K562 (cell line): Measurements from ENCODE around the gene TEX30. TPM values are rescaled to one million over a fixed set of nuclear protein-coding genes. Genes with fewer than 3 reads are reported as not detected.

Experiments
- ATAC-seq: fragments of 200-7000 bp; cut with Tn5 transposase; 3 replicates; pipeline ENCODE4 v1.9.1; 2020; ENCODE audit warnings: moderate library complexity
- BruUV-seq: library from RNA; stranded (reverse); fragments of 400-500 nt; replicated peaks from 2 replicates; lab custom pipeline; 2021; lab: Mats Ljungman, UMichigan
- CTCF ChIA-PET: fragments of 300-600 bp; formaldehyde crosslinking; extraction: SDS; loops from one replicate; lab custom pipeline; 2021; ENCODE audit warnings: low intra/inter-chr PET ratio; lab: Yijun Ruan, JAX
- POLR2A ChIA-PET: fragments of 300-600, 350-650 bp; sonication (Branson Sonifier 250); formaldehyde crosslinking; extraction: SDS; loops from one replicate; lab custom pipeline; 2021; ENCODE audit warnings: antibody characterized with exemption, inconsistent platforms; lab: Yijun Ruan, JAX
- DNase-seq, 4 experiments: peaks; one replicate each; pipeline versions ENCODE4 v3.0.0 to v3.0.0-alpha.2; 2011 to 2018; ENCODE audit warnings: low spot score in 3 of 4, mixed read lengths in 3 of 4; ENCODE audit errors: extremely low read depth in 1 of 4
- FAIRE-seq: peaks from 2 replicates; lab custom pipeline; 2011; peaks lifted over from hg19 to GRCh38; lab: Jason Lieb, UNC
- H2AFZ ChIP-seq: 2 replicates; pipeline ENCODE4 v1.6.0; 2011; ENCODE audit warnings: low read depth, low read length, control low read depth, inconsistent platforms
- H3K27ac ChIP-seq: fragments of 200-600 bp; 3 replicates; pipeline ENCODE4 v1.8.0; 2011; ENCODE audit warnings: low read depth, mild to moderate bottlenecking, control low read depth, inconsistent platforms, low read length, moderate library complexity, mixed read lengths; ENCODE audit errors: extremely low read depth
- H3K27me3 ChIP-seq, 2 experiments: fragments of 300-600 bp in 1 of 2; 2 replicates in 1 of 2; 3 replicates in 1 of 2; pipeline versions ENCODE4 v1.6.0 to v1.8.0; 2011; ENCODE audit warnings: inconsistent platforms in 2 of 2, low read length in 2 of 2, mild to moderate bottlenecking in 1 of 2, mixed read lengths in 1 of 2, moderate library complexity in 1 of 2; ENCODE audit not compliant: control insufficient read depth in 2 of 2, insufficient read depth in 2 of 2
- H3K36me3 ChIP-seq: fragments of 300-600 bp; 3 replicates; pipeline ENCODE4 v1.8.0; 2011; ENCODE audit warnings: mild to moderate bottlenecking, low read length, inconsistent platforms; ENCODE audit not compliant: control insufficient read depth, insufficient read depth
- H3K4me1 ChIP-seq, 2 experiments: fragments of 200-600 bp in 1 of 2; replicated peaks in 1 of 2; 2 replicates in 1 of 2; 3 replicates in 1 of 2; pipeline versions ENCODE4 v1.5.1 to v1.8.0; 2011; ENCODE audit warnings: inconsistent platforms in 2 of 2, low read length in 2 of 2, mild to moderate bottlenecking in 1 of 2, mixed read lengths in 1 of 2, moderate library complexity in 1 of 2; ENCODE audit not compliant: control insufficient read depth in 2 of 2, insufficient read depth in 2 of 2
- H3K4me2 ChIP-seq: 2 replicates; pipeline ENCODE4 v1.6.1; 2011; ENCODE audit warnings: low read length, control low read depth, inconsistent platforms, mixed read lengths; ENCODE audit not compliant: insufficient read depth
- H3K4me3 ChIP-seq: fragments of 200-600 bp; sonication (generic), shearing (Covaris generic); 2 replicates; pipeline ENCODE4 v1.5.1; 2016; ENCODE audit warnings: control low read depth, inconsistent platforms
- H3K79me2 ChIP-seq: fragments of 200-600 bp; 3 replicates; pipeline ENCODE4 v1.8.0; 2011; ENCODE audit warnings: low read length, inconsistent platforms; ENCODE audit not compliant: control insufficient read depth, insufficient read depth
- H3K9ac ChIP-seq, 2 experiments: 2 replicates each; pipeline versions ENCODE4 v1.6.0 to v1.6.1; 2011; ENCODE audit warnings: low read depth in 2 of 2, low read length in 2 of 2, control low read depth in 1 of 2, inconsistent platforms in 1 of 2, mild to moderate bottlenecking in 1 of 2, mixed read lengths in 1 of 2; ENCODE audit not compliant: insufficient read depth in 1 of 2
- H3K9me1 ChIP-seq: one replicate; pipeline ENCODE4 v1.6.0; 2011; ENCODE audit warnings: inconsistent platforms, mild to moderate bottlenecking, low read length, moderate library complexity; ENCODE audit not compliant: control insufficient read depth, insufficient read depth
- H3K9me3 ChIP-seq: replicated peaks from 2 replicates; pipeline ENCODE4 v1.5.1; 2011; ENCODE audit warnings: low read depth, low read length, inconsistent platforms; ENCODE audit not compliant: control insufficient read depth, insufficient read depth
- H4K20me1 ChIP-seq: replicated peaks from 2 replicates; pipeline ENCODE4 v1.6.1; 2011; ENCODE audit warnings: low read length, inconsistent platforms, mixed read lengths; ENCODE audit not compliant: control insufficient read depth, insufficient read depth
- BRF1 ChIP-seq: IDR thresholded peaks from 3 replicates; pipeline ENCODE4 v1.6.1; 2011; ENCODE audit warnings: borderline replicate concordance, mild to moderate bottlenecking; ENCODE audit not compliant: insufficient read length; ENCODE audit errors: extremely low read depth
- ETS1 ChIP-seq: conservative IDR thresholded peaks from 2 replicates; pipeline ENCODE4 v1.6.1; 2011; ENCODE audit warnings: low read depth, mild to moderate bottlenecking, low read length; ENCODE audit not compliant: control insufficient read depth
- ETV1 ChIP-seq: fragments of 450-650 bp; conservative IDR thresholded peaks from 2 replicates; pipeline ENCODE4 v1.6.1; 2016; ENCODE audit warnings: missing genetic modification characterization, control low read depth, low read depth, missing compliant biosample characterization
- FUS ChIP-seq: fragments of 200-400 bp; formaldehyde crosslinking; optimal IDR thresholded peaks from 2 replicates; pipeline ENCODE3; 2017; ENCODE audit warnings: low read depth, low read length
- GTF2F1 ChIP-seq: IDR thresholded peaks from 2 replicates; pipeline ENCODE4 v1.6.1; 2011; ENCODE audit warnings: low read depth, low read length, improper control_type of control experiment
- L3MBTL2 ChIP-seq: fragments of 450-650 bp; IDR thresholded peaks from 2 replicates; pipeline ENCODE4 v1.6.1; 2016; ENCODE audit warnings: mild to moderate bottlenecking, moderate library complexity
- MIER1 ChIP-seq: fragments of 450-650 bp; IDR thresholded peaks from 2 replicates; pipeline ENCODE4 v1.6.1; 2016; ENCODE audit warnings: antibody characterized with exemption, mild to moderate bottlenecking, low read depth
- PHF8 ChIP-seq: fragments of 200-600 bp; sonication (generic); IDR thresholded peaks from 2 replicates; pipeline ENCODE4 v1.6.1; 2012; ENCODE audit warnings: mixed run types, mild to moderate bottlenecking, inconsistent platforms, low read length, moderate library complexity, borderline replicate concordance
- POLR2A ChIP-seq: fragments of 450-650 bp; conservative IDR thresholded peaks from 2 replicates; pipeline ENCODE4 v1.6.1; 2016
- PURB ChIP-seq: sonication (generic); formaldehyde crosslinking; IDR thresholded peaks from 2 replicates; pipeline ENCODE4 v1.9.0; 2021; ENCODE audit warnings: low read depth, mild to moderate bottlenecking, missing genetic modification reagents
- TEAD4 ChIP-seq, 2 experiments: sonication (generic) in 1 of 2; formaldehyde crosslinking in 1 of 2; IDR thresholded peaks; 2 replicates each; pipeline versions ENCODE4 v1.6.1 to v1.8.0; 2012 to 2022; ENCODE audit warnings: borderline replicate concordance in 1 of 2, inconsistent platforms in 1 of 2, low read length in 1 of 2, mild to moderate bottlenecking in 1 of 2, missing genetic modification reagents in 1 of 2
- ZC3H4 ChIP-seq: sonication (generic); formaldehyde crosslinking; IDR thresholded peaks from 2 replicates; pipeline ENCODE4 v1.9.0; 2021; ENCODE audit warnings: missing genetic modification reagents, borderline replicate concordance
- ZKSCAN8 ChIP-seq: fragments of 200-800 bp; sonication (Bioruptor generic); IDR thresholded peaks from 2 replicates; pipeline ENCODE4 v1.6.1; 2016; ENCODE audit warnings: missing genetic modification characterization, missing compliant biosample characterization
- ZNF253 ChIP-seq: fragments of 250-450 bp; sonication (Bioruptor Pico); conservative IDR thresholded peaks from 2 replicates; pipeline ENCODE4 v1.6.1; 2021; ENCODE audit warnings: mild to moderate bottlenecking
- ZNF764 ChIP-seq: fragments of 250-450 bp; sonication (Bioruptor Pico); IDR thresholded peaks from 2 replicates; pipeline ENCODE4 v1.4.0; 2020; ENCODE audit warnings: low read depth, mild to moderate bottlenecking, moderate library complexity
- WGBS: fragments of 100-300 bp; shearing (Covaris generic); methylation state at CpG from one replicate; pipeline ENCODE4 v1.1.6; 2016; ENCODE audit warnings: low coverage, mixed read lengths; ENCODE audit not compliant: insufficient coverage; ENCODE audit errors: missing lambda C conversion rate; 5-methylcytosine and 5-hydroxymethylcytosine counted together
- in situ Hi-C: fragments of 300-500 bp; cut with MboI; formaldehyde crosslinking; loops from 4 replicates; pipeline ENCODE4 v1.15.0; 2018; ENCODE audit warnings: inconsistent platforms, mixed read lengths
- intact Hi-C: fragments of 100-400 bp; cut with micrococcal nuclease; formaldehyde crosslinking; loops from 2 replicates; pipeline ENCODE4 v1.14.2; 2022
- polyA plus RNA-seq, 8 experiments: library from polyadenylated mRNA; depleted of rRNA in 4 of 8; stranded (reverse) in 5 of 8; unstranded in 3 of 8; fragments of >200 nt; fragmentation: Nextera tagmentation in 2 of 8; fragmentation: Illumina TruSeq in 1 of 8; extraction: Ambion mirVana in 2 of 8; extraction: Trizol in 1 of 8; gene quantifications; 2 replicates each; pipeline versions ENCODE4 v1.2.1 to v1.2.3, GENCODE V29; 2011 to 2014; ENCODE audit warnings: inconsistent platforms in 1 of 8, missing spikeins in 1 of 8
- total RNA-seq, 7 experiments: library from RNA; depleted of rRNA in 6 of 7; stranded (reverse); fragments of >200 nt in 6 of 7; fragmentation: Illumina TruSeq in 2 of 7; extraction: Trizol in 2 of 7; gene quantifications; 2 replicates each; pipeline versions ENCODE4 v1.2.1 to v1.2.3, GENCODE V29; 2011 to 2021; ENCODE audit warnings: low replicate concordance in 1 of 7
- TF ChIP-seq, protein P1 (sequence below): fragments of 450-650 bp; IDR thresholded peaks from 2 replicates; pipeline ENCODE4 v1.6.1; 2017; ENCODE audit warnings: mild to moderate bottlenecking, moderate library complexity
- TF ChIP-seq, protein P2 (sequence below): IDR thresholded peaks from 2 replicates; pipeline ENCODE4 v1.6.1; 2016; ENCODE audit warnings: missing genetic modification characterization, missing compliant biosample characterization
- TF ChIP-seq, protein P3 (sequence below): fragments of 250-450 bp; sonication (Bioruptor Pico); IDR thresholded peaks from 2 replicates; pipeline ENCODE4 v1.8.0; 2021; ENCODE audit warnings: moderate library complexity, mild to moderate bottlenecking, inconsistent platforms

Gene TEX30
- total and polyA plus RNA-seq, 9 of the 15 experiments (the other 6 are each of a cell fraction or from before 2014, with no cell fraction given): 24.1 to 143 (median 37.3) TPM

DNA sequence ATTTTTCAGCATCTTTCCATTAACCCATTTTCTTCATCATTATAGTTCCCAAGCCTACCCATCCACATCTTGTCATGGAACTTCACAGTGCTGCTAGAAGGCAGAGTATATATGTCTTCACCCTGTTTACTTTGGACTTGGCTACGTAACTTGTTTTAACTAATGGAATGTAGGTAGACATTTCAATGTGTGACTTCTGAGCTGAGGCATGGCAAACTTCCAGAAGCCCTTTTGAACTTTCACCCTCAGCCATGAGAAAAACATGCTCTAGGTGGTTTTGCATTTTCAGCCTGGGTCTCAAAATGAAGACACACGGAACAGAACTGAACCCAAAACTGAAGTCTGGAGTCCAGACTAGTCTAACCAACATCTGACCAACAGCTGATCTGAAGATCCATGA is 3.2 kb downstream of the TEX30 start:
- TF ChIP-seq PURB (no peak), ZNF253 (CRISPR knock-in tag) (no peak), POLR2A (no peak), ETS1 (no peak), GTF2F1 (no peak), MIER1 (no peak), L3MBTL2 (no peak), ZKSCAN8 (CRISPR knock-in tag) (no peak), TEAD4 (IDR thresholded peaks at IDR 0.05; ENCODE audit: low read length) (no peak), TEAD4 (CRISPR knock-in tag; IDR thresholded peaks at IDR 0.05; ENCODE audit: borderline replicate concordance) (no peak), ETV1 (tag) (no peak), BRF1 (no peak), PHF8 (no peak), FUS (no peak), ZC3H4 (CRISPR knock-in tag) (no peak), ZNF764 (no peak)
- TF ChIP-seq, protein P1, sequence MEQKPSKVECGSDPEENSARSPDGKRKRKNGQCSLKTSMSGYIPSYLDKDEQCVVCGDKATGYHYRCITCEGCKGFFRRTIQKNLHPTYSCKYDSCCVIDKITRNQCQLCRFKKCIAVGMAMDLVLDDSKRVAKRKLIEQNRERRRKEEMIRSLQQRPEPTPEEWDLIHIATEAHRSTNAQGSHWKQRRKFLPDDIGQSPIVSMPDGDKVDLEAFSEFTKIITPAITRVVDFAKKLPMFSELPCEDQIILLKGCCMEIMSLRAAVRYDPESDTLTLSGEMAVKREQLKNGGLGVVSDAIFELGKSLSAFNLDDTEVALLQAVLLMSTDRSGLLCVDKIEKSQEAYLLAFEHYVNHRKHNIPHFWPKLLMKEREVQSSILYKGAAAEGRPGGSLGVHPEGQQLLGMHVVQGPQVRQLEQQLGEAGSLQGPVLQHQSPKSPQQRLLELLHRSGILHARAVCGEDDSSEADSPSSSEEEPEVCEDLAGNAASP: no peak
- TF ChIP-seq, protein P2, sequence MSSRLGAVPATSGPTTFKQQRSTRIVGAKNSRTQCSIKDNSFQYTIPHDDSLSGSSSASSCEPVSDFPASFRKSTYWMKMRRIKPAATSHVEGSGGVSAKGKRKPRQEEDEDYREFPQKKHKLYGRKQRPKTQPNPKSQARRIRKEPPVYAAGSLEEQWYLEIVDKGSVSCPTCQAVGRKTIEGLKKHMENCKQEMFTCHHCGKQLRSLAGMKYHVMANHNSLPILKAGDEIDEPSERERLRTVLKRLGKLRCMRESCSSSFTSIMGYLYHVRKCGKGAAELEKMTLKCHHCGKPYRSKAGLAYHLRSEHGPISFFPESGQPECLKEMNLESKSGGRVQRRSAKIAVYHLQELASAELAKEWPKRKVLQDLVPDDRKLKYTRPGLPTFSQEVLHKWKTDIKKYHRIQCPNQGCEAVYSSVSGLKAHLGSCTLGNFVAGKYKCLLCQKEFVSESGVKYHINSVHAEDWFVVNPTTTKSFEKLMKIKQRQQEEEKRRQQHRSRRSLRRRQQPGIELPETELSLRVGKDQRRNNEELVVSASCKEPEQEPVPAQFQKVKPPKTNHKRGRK (tag): no peak
- TF ChIP-seq, protein P3, sequence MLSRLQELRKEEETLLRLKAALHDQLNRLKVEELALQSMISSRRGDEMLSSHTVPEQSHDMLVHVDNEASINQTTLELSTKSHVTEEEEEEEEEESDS: no peak
- no peak overlapping the region for H2AFZ ChIP-seq
- no peak overlapping the region for H3K27ac ChIP-seq
- no peaks in the 10 kb centered on the region for H4K20me1 ChIP-seq
- in situ Hi-C loops (no loop called here), intact Hi-C loops (loop anchor here (10.0 kb wide), 1 partner anchor 106 kb away; no protein-coding TSS in a partner anchor)
- BruUV-seq: no TSS peak
- H3K9me1 ChIP-seq: no peaks in the 10 kb centered on the region
- 76% methylated on average over 2 of the region's 2 CpGs for WGBS
- ATAC-seq (no peak), FAIRE-seq (peak; percentile 15), DNase-seq (no peak)
- no peaks in the 10 kb centered on the region for H3K27me3 ChIP-seq
- no peak overlapping the region for H3K4me3 ChIP-seq
- CTCF ChIA-PET: no interaction called here
- peaks cover 24% of the 10 kb centered on the region for H3K79me2 ChIP-seq
- POLR2A ChIA-PET: interaction anchor here (2.0 kb wide), 1 partner anchor 12 kb away, joined by 8 read pairs; a partner anchor contains a TSS
- H3K9me3 ChIP-seq: no peaks in the 10 kb centered on the region
- H3K9ac ChIP-seq: no peak overlapping the region
- peaks cover 11 to 26% of the 10 kb centered on the region in 2 experiments; a peak in 4 of 5 replicates for H3K4me1 ChIP-seq
- peaks cover 34% of the 10 kb centered on the region; the same call in 1 of the 3 replicates for H3K36me3 ChIP-seq
- no peak overlapping the region for H3K4me2 ChIP-seq
